ENCODE measurements around the gene SEZ6L2. TPM values are rescaled to one million over a fixed set of nuclear protein-coding genes. Genes with fewer than 3 reads are reported as not detected.

The SEZ6L2 gene
- total RNA-seq, 1 donor from 2014 or later = 2.9 TPM

Other genes starting within 250 kb of the SEZ6L2 start
- 0.60 TPM for gene SPN, start 236.3 kb downstream of the SEZ6L2 start, total RNA-seq
- gene QPRT, start 220.4 kb downstream of the SEZ6L2 start, total RNA-seq = 0.60 TPM
- 0.36 TPM for gene C16orf54, start 153.6 kb downstream of the SEZ6L2 start, total RNA-seq
- gene ZG16, start 121.3 kb downstream of the SEZ6L2 start, total RNA-seq = not detected
- gene KIF22, start 108.8 kb downstream of the SEZ6L2 start, total RNA-seq = 28.7 TPM
- 169 TPM for gene MAZ, start 93.0 kb downstream of the SEZ6L2 start, total RNA-seq
- not detected for gene PRRT2, start 87.4 kb downstream of the SEZ6L2 start, total RNA-seq
- 13.4 TPM for gene PAGR1, start 83.4 kb downstream of the SEZ6L2 start, total RNA-seq
- 67.9 TPM for gene MVP, start 79.1 kb downstream of the SEZ6L2 start, total RNA-seq
- gene CDIPT, start 36.3 kb downstream of the SEZ6L2 start, total RNA-seq = 36.9 TPM
- gene ASPHD1, start 938 bp upstream of the SEZ6L2 start, total RNA-seq = 1.00 TPM
- gene KCTD13, start 26.7 kb upstream of the SEZ6L2 start, total RNA-seq = 11.1 TPM
- gene TMEM219, start 62.5 kb upstream of the SEZ6L2 start, total RNA-seq = 74.5 TPM
- 17.7 TPM for gene TAOK2, start 74.3 kb upstream of the SEZ6L2 start, total RNA-seq
- 7.1 TPM for gene HIRIP3, start 96.1 kb upstream of the SEZ6L2 start, total RNA-seq
- gene INO80E, start 96.7 kb upstream of the SEZ6L2 start, total RNA-seq = 37.0 TPM
- gene DOC2A, start 111.5 kb upstream of the SEZ6L2 start, total RNA-seq = 0.20 TPM
- not detected for gene C16orf92, start 123.6 kb upstream of the SEZ6L2 start, total RNA-seq
- 0.20 TPM for gene TLCD3B, start 131.7 kb upstream of the SEZ6L2 start, total RNA-seq
- gene ALDOA, start 166.2 kb upstream of the SEZ6L2 start, total RNA-seq = 1,863 TPM
- 112 TPM for gene PPP4C, start 176.4 kb upstream of the SEZ6L2 start, total RNA-seq
- 3.6 TPM for gene TBX6, start 192.4 kb upstream of the SEZ6L2 start, total RNA-seq
- 22.8 TPM for gene YPEL3, start 196.7 kb upstream of the SEZ6L2 start, total RNA-seq
- gene GDPD3, start 214.0 kb upstream of the SEZ6L2 start, total RNA-seq = 85.3 TPM
- gene MAPK3, start 223.7 kb upstream of the SEZ6L2 start, total RNA-seq = 126 TPM

Measured in esophagus mucosa (tissue), 1 donor.